Muscle of leg (tissue), 11 donors: ENCODE data around the gene R3HDM2. TPM values are rescaled to one million over a fixed set of nuclear protein-coding genes. Genes with fewer than 3 reads are reported as not detected.
"Not testable (repeated sequence)": the region's sequence is repeated elsewhere in the genome, so short reads cannot be mapped to it uniquely, and the experiment has no call there.

Experiments
- DNase-seq: peaks from one replicate; pipeline ENCODE4 v3.0.0; 2013
- H3K27ac ChIP-seq: one replicate; pipeline ENCODE4 v1.5.1; 2013; ENCODE audit warnings: mild to moderate bottlenecking, low read length, control low read depth
- H3K27me3 ChIP-seq: one replicate; pipeline ENCODE4 v1.6.1; 2013; ENCODE audit warnings: low read length; ENCODE audit not compliant: control insufficient read depth, insufficient read depth
- H3K36me3 ChIP-seq: one replicate; pipeline ENCODE4 v1.6.1; 2013; ENCODE audit warnings: low read length; ENCODE audit not compliant: control insufficient read depth, insufficient read depth
- H3K4me1 ChIP-seq: one replicate; pipeline ENCODE4 v1.6.1; 2013; ENCODE audit warnings: low read length; ENCODE audit not compliant: control insufficient read depth, insufficient read depth
- H3K4me3 ChIP-seq: one replicate; pipeline ENCODE4 v1.5.1; 2013; ENCODE audit warnings: low read length, control low read depth
- H3K9me3 ChIP-seq: replicated peaks from 2 replicates; pipeline ENCODE4 v1.6.1; 2013; ENCODE audit warnings: low read depth, low read length; ENCODE audit not compliant: control insufficient read depth
- WGBS: methylation state at CpG from one replicate; pipeline ENCODE4 v1.1.5; 2013; ENCODE audit warnings: missing lambda C conversion rate; ENCODE audit not compliant: insufficient coverage; 5-methylcytosine and 5-hydroxymethylcytosine counted together
- polyA plus RNA-seq, 8 donors: library from polyadenylated mRNA; unstranded; fragments of 120-200 nt; gene quantifications; one replicate each; pipeline versions ENCODE4 v1.2.1 to v1.2.3, GENCODE V29; 2013; ENCODE audit warnings: inconsistent platforms in 1 of 8, low replicate concordance in 1 of 8; ENCODE audit not compliant: insufficient read length in 8 of 8, insufficient read depth in 1 of 8
- total RNA-seq: library from RNA; stranded (reverse); fragments of 120-200 nt; gene quantifications from one replicate; pipeline ENCODE4 v1.2.4, GENCODE V29; 2013

Gene R3HDM2
- total and polyA plus RNA-seq, 9 donors, result 20.2 to 52.6 (median 39.6) TPM

GRCh38 chr12:57441393-57441792, 10.6 kb upstream of the R3HDM2 start:
- not testable (repeated sequence) for H3K36me3 ChIP-seq, H3K9me3 ChIP-seq, H3K4me1 ChIP-seq, H3K27ac ChIP-seq, DNase-seq, H3K4me3 ChIP-seq, H3K27me3 ChIP-seq
- no CpG with 5 or more reads among the region's 2 CpGs for WGBS

GRCh38 chr12:57439762-57440266, 9.0 kb upstream of the R3HDM2 start:
- Histone ChIP-seq H3K4me1 (peaks cover 5% of the 10 kb centered on the region), H3K36me3 (no peaks in the 10 kb centered on the region), H3K4me3 (no peak overlapping the region), H3K9me3 (no peaks in the 10 kb centered on the region), H3K27ac (no peak overlapping the region), H3K27me3 (no peaks in the 10 kb centered on the region)
- DNase-seq, result no peak
- no CpG with 5 or more reads among the region's 4 CpGs for WGBS

- Histone ChIP-seq H3K27ac (no peak overlapping the region), H3K4me3 (no peak overlapping the region), H3K4me1 (peaks cover 12% of the 10 kb centered on the region), H3K27me3 (no peaks in the 10 kb centered on the region), H3K9me3 (no peaks in the 10 kb centered on the region), H3K36me3 (no peaks in the 10 kb centered on the region)
- no CpG with 5 or more reads among the region's 1 CpG for WGBS
- DNase-seq, result no peak
Observed at GRCh38 chr12:57438400-57438799, 7.6 kb upstream of the R3HDM2 start.

- Histone ChIP-seq H3K4me3 (no peak overlapping the region), H3K36me3 (no peaks in the 10 kb centered on the region), H3K9me3 (no peaks in the 10 kb centered on the region), H3K27ac (peak overlapping the region; percentile 9), H3K27me3 (no peaks in the 10 kb centered on the region), H3K4me1 (peaks cover 12% of the 10 kb centered on the region)
- peak; percentile 14 for DNase-seq
- 13% methylated on average over 1 of the region's 4 CpGs for WGBS
Observed at GRCh38 chr12:57435293-57435692, 4.5 kb upstream of the R3HDM2 start.

GRCh38 chr12:57434517-57435223, 3.8 kb upstream of the R3HDM2 start, which contains the start of gene INHBC:
Gene INHBC (plus strand): TSS chr12:57434784. CDS start chr12:57434887, 103 bp downstream.
- Histone ChIP-seq H3K4me3 (no peak within 1 kb of the TSS), H3K9me3 (no peaks in the 10 kb centered on the region), H3K27me3 (no peaks in the 10 kb centered on the region), H3K27ac (peak within 1 kb of the TSS; percentile 47), H3K36me3 (no peaks in the 10 kb centered on the region), H3K4me1 (peaks cover 12% of the 10 kb centered on the region)
- WGBS, result 62% methylated on average over 8 of the region's 8 CpGs
- DNase-seq, result peak; percentile 17

- H3K4me1 ChIP-seq, result peaks cover 19% of the 10 kb centered on the region
- no peak overlapping the region for H3K27ac ChIP-seq
- H3K36me3 ChIP-seq, result no peaks in the 10 kb centered on the region
- WGBS, result 73% methylated on average over 3 of the region's 3 CpGs
- H3K4me3 ChIP-seq, result no peak overlapping the region
- DNase-seq, result no peak
- no peaks in the 10 kb centered on the region for H3K27me3 ChIP-seq
- H3K9me3 ChIP-seq, result no peaks in the 10 kb centered on the region
Observed at GRCh38 chr12:57433370-57433769, 2.5 kb upstream of the R3HDM2 start.

GRCh38 chr12:57431654-57432188, 878 bp upstream of the R3HDM2 start:
- Histone ChIP-seq H3K4me1 (peaks cover 19% of the 10 kb centered on the region), H3K27me3 (no peaks in the 10 kb centered on the region), H3K36me3 (no peaks in the 10 kb centered on the region), H3K27ac (peak overlapping the region; percentile 93), H3K9me3 (no peaks in the 10 kb centered on the region), H3K4me3 (peak overlapping the region; percentile 52)
- DNase-seq, result no peak
- no CpG with 5 or more reads among the region's 11 CpGs for WGBS

GRCh38 chr12:57430112-57430930, 522 bp downstream of the R3HDM2 start:
- no peaks in the 10 kb centered on the region for H3K27me3 ChIP-seq
- WGBS, result under 1% methylated on average over 59 of the region's 74 CpGs
- H3K27ac ChIP-seq, result peak overlapping the region; percentile 99
- H3K9me3 ChIP-seq, result no peaks in the 10 kb centered on the region
- H3K4me3 ChIP-seq, result peak overlapping the region; percentile 71
- H3K36me3 ChIP-seq, result peaks cover 3% of the 10 kb centered on the region
- peak; percentile 51 for DNase-seq
- peaks cover 19% of the 10 kb centered on the region for H3K4me1 ChIP-seq

- WGBS, result 0% methylated on average over 3 of the region's 9 CpGs
- H3K4me1 ChIP-seq, result peaks cover 12% of the 10 kb centered on the region
- H3K36me3 ChIP-seq, result peaks cover 3% of the 10 kb centered on the region
- peak overlapping the region; percentile 99 for H3K27ac ChIP-seq
- peak overlapping the region; percentile 71 for H3K4me3 ChIP-seq
- H3K27me3 ChIP-seq, result no peaks in the 10 kb centered on the region
- H3K9me3 ChIP-seq, result no peaks in the 10 kb centered on the region
- peak; percentile 12 for DNase-seq
Observed at GRCh38 chr12:57429473-57430111, 1.3 kb downstream of the R3HDM2 start.
